NCI-H187 (cell line): Measurements from ENCODE around the gene RTKN.
A peak's percentile ranks its signal among the peaks of the same experiment; 100 is the strongest.
"Not testable (repeated sequence)": the region's sequence is repeated elsewhere in the genome, so short reads cannot be mapped to it uniquely, and the experiment has no call there.

Source experiments
- DNase-seq, 2 experiments: peaks; one replicate each; lab custom pipeline; 2025; lab: John Stamatoyannopoulos, UW

Gene RTKN

GRCh38 chr2:74441690-74442482 is at the start of gene RTKN:
Gene RTKN, minus strand, starts transcription at chr2:74441937. Its CDS starts 121 bp downstream, at chr2:74441816.
- no peak for DNase-seq

- DNase-seq = no peak
These were observed 48.2 kb upstream of the RTKN start for GRCh38 chr2:74489906-74490305.

DNA sequence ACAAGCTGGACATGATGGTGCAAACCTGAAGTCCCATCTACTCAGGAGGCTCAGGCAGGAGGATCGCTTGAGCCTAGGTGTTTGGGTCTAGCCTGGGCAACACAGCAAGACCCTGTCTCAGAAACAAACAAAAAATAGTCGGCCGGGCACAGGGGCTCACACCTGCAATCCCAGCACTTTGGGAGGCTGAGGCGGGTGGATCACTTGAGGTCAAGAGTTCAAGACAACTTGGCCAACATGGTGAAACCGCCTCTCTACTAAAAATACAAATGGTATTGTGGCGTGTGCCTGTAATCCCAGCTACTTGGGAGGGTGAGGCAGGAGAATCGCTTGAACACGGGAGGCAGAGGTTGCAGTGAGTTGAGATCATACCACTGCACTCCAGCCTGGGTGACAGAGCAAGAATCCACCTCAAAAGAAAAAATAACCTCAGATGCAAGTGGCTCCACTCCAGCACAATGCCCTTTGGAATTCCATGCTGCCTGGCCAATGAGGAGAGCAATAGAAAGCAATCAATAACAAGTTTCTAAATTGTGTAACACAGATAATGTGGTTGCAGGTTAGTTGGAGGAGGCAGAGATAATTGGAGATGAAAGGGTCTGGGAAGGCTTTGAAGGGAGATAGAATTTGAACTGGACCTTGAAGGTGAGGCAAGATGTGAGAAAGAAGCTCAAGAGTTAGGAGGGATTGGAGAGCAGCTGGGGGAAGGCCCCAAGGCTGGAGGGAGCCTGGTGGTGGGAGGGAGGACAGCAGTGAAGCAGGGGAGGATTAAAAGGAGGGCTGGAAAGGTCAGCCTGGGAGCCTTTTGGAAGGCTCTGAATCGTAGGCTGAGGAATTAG is 47.1 kb upstream of the RTKN start:
- DNase-seq = no peak

GRCh38 chr2:74486141-74486540 is 44.4 kb upstream of the RTKN start:
- no peak for DNase-seq

- DNase-seq = not testable (repeated sequence)
These were observed 42.0 kb upstream of the RTKN start for GRCh38 chr2:74483675-74484164.

DNA sequence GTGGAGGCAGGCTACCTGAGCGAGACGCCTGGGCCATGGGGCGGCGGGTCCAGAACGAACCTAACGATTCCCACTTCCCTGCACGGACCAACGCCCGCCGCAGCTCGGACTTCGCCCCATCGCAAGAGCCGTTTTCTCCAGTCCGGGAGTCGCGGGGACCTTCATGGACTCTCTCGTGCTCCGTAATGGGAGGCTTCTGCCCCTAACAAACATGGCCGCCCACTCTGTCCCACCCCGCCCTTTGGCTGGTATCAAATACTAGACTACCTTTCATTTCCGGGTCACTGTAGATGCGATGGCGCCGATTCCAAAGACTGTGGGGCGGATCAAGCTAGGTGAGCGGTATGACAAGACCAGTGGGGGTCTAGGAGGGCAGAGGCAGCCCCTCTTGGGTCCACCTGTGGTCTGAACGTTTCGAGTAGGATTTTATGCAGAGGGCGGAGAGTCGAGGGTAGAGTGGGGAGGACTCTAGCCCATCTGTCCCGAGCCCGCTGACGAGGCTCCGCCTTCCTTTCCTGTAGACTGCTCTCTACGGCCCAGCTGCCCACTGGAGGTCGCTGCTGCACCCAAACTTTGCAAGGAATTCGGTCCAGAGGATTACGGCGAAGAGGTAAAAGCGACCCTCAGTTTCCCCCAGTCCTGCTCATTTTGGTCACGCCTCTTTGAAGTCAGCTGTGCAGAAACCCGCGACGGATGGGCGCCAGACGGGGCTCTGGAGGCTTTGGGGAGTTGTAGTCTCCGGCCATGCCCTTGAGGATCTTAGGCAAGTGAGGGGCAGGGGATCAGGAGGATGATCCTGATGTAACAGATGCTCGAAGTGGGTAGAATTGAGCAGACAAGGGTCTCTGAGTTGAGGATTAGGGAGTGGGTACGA is 41.3 kb upstream of the RTKN start, which contains the start of the genes CCDC142 and TTC31:
Gene CCDC142 (minus strand): TSS at position 198 of the 874 bp plus-strand sequence. CDS start 161 bp downstream, at position 37.
Gene TTC31 (plus strand): TSS at position 281 of the 874 bp plus-strand sequence. CDS start 15 bp downstream, at position 296.
- peak; percentile 73 to 91 for DNase-seq

- DNase-seq = no peak
These were observed 40.4 kb upstream of the RTKN start for GRCh38 chr2:74481961-74482800.

DNA sequence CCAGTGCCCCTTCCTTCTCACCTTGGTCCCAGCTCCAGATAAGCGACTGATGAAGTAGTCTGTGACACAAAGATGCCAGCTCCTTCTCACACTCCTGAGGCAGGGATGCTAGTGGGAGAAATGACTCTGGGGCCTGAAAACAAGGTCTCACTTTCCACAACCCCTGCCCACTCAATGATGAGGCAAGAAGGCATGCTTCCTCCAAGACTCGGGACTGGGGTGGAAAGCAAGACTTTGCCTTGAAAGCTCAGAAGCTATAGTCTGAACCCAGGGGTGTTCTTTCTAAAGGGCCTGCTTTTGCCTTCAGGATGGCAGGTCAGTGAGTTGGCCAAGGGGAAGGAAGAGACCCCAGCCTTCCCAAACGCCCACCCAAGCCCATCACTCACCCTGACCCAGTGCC is 39.7 kb upstream of the RTKN start:
- no peak for DNase-seq

DNA sequence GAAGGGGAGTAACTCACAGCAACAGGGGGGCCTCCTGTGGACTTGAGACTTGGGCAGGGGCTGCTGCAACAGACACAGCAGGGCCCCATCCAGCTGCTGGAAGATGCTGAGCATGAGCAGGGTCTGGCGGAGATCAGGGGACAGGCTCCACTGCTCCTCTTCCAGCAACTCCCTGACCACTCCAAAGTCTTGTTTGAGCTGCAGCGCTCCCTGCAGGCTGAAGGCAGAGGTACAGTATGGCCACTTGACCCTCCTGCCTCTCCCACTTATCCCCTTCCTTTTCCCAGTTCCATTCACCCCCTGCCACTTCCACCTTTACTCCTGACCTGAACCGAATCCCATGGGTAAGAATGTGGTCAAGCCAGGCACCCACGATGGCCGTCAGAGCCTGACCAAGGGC is 33.2 kb upstream of the RTKN start:
- DNase-seq = no peak

- DNase-seq = no peak
These were observed 32.7 kb upstream of the RTKN start for GRCh38 chr2:74474481-74474880.

DNA sequence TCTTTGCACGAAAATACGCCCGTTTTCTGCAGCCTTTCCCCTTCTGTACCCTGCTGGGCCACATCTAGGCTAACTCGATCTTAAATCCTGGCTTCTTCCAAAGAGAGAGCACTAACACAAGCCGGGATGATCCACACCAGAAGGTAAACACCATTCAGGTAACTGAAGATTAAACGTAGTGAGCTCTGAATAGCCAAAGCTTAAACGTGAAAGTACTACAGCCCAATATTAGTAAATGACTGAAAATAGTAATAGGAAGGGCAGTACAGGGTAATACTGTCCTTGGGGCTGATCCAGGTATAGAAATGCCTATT is 31.2 kb upstream of the RTKN start:
- no peak for DNase-seq

GRCh38 chr2:74472086-74472944 is 30.6 kb upstream of the RTKN start, which contains the start of gene MRPL53:
Gene MRPL53, minus strand, starts transcription at chr2:74472680. Its CDS starts 20 bp downstream, at chr2:74472660.
- DNase-seq = peak; percentile 56 to 68

DNA sequence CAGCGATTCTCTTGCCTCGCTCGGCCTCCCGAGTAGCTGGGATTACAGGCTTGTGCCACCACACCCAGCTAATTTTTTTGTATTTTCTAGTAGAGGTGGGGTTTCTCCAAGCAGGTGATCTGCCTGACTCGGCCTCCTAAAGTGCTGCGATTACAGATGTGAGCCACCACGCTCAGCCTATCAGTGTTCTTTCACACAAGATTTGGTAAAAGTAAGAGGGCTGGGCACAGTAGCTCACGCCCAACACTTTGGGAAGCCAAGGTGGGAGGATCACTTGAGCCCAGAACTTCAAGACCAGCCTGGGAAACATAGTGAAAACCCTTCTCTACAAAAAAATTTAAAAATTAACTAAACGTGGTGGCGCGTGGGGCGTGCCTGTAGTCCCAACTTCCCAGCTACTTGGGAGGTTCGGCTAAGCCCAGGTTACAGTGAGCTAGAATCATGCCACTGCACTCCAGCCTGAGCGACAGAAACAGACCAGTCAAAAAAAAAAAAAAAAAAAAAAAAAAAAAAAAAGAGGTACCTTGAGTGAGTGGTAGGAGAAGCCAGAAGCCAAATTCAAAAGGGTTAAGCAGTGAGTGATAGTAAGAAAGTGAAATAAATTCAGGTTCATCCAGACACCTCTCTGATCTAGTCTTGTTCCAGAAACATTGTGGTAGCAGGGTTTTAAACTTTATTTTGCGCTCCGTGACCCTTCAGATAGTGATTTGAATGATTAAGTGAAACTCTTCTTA is 29.8 kb upstream of the RTKN start:
- DNase-seq = no peak

- not testable (repeated sequence) for DNase-seq
These were observed 29.0 kb upstream of the RTKN start for GRCh38 chr2:74470742-74471141.

GRCh38 chr2:74464406-74464805 is 22.7 kb upstream of the RTKN start:
- DNase-seq = no peak

- DNase-seq = no peak
These were observed 21.0 kb upstream of the RTKN start for GRCh38 chr2:74462786-74463105.

DNA sequence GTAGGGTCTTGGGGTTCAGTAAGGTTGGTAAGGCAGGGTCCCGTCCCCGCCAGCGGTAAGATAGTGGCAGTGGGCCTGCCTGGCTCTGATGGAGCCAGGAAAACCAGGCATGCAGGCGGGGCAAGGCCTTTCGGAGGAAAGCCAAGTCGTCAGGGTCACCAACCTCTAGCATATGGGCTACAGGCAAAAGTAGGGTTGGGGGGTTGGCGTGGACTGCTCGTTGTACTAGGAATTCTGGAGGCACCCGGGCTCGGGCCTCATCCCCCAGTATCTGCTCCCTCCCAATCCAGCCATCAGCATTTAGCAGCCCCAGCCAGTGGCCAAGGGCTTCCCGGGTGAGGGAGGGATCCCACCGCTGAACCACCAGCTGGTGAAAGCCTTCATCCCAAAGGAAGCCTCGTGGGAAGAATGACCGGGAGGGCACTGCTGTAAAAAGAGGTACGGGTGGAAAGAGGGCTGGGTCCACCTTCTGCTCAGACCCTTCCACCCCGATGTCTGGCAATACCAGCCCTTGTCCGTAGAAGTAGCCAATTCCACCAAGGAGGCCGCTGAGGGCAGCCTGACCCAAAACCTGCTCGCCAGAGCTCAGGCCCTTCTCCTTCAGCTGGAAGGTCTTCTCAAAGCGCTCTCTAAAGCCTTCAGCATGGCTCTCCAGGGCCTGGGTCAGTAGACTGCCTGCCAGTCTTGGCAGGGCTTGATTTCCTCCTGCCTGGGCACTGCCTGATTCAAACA is 20.5 kb upstream of the RTKN start:
- no peak for DNase-seq

DNA sequence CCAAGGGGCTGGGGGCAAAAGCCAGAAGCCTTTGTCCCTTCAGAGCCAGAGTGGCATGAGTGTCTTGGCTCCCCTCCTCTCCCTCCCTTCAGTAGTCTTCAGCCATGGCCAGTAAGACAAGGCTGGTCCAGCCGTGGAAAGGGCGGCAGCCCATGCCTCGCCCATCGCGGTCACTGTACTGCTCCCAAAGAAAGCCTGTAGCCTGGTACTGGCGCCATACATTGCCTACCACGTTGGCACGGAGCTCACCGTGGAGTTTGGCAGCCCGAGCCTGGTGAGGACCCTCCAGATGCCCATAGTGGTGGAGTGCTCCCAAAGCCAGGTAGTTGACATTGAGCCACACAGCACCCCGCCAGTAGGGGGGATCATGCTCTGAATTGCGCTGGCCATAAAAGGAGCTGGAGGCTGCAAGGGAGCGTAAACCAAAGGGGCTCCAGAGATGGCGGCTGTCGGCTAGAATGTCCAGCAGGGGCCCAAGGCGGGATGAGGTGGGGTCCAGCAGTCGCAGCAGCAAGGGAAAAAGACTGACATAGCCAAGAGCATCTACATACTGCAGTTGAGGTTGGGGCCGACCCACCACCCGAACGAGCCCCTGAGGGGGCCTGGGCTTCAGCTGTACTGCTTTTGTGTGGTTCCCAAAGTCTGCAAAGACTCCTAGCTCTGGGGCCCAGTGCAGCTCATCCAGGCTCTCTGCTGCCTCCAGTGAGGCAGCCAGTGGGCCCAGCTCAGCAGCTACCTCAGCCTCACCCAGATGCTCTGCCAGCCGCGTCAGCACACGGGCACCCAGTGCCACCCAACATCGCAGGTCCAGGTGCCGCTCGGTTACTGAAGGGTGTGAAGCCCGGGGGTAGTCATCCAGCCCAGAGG is 19.7 kb upstream of the RTKN start:
- no peak for DNase-seq
